SKM-1 (cell line): ENCODE measurements around the gene HP1BP3.

Source experiments
- DNase-seq: peaks from one replicate; lab custom pipeline; 2025; ENCODE audit not compliant: unreplicated experiment; lab: John Stamatoyannopoulos, UW

The HP1BP3 gene

GRCh38 chr1:20696397-20697333 lies 90.4 kb downstream of the HP1BP3 start:
- peak; percentile 74 for DNase-seq

- no peak for DNase-seq
These were observed 91.6 kb downstream of the HP1BP3 start for GRCh38 chr1:20695515-20695914.

- no peak for DNase-seq
These were observed 93.5 kb downstream of the HP1BP3 start for GRCh38 chr1:20693623-20694022.
